Transverse colon (tissue), 3 donors: Measurements from ENCODE around the gene ETV4.

Source experiments
- CTCF ChIP-seq, 5 experiments: fragments of 200-600 bp in 3 of 5; fragments of 450-650 bp in 2 of 5; sonication (generic) in 3 of 5; IDR thresholded peaks; 1 replicate in 2 of 5; 2 replicates in 3 of 5; pipeline ENCODE4 v1.5.1; 2016 to 2017; ENCODE audit warnings: antibody characterized with exemption in 5 of 5, inconsistent platforms in 3 of 5, mild to moderate bottlenecking in 2 of 5, moderate library complexity in 1 of 5
- EP300 ChIP-seq: sonication (generic); formaldehyde crosslinking; IDR thresholded peaks from one replicate; pipeline ENCODE4 v1.6.1; 2017; ENCODE audit warnings: antibody characterized with exemption, low read depth
- POLR2A ChIP-seq: fragments of 450-650 bp; IDR thresholded peaks from one replicate; pipeline ENCODE4 v1.6.1; 2016; ENCODE audit warnings: antibody characterized with exemption, mild to moderate bottlenecking, moderate library complexity

DNA sequence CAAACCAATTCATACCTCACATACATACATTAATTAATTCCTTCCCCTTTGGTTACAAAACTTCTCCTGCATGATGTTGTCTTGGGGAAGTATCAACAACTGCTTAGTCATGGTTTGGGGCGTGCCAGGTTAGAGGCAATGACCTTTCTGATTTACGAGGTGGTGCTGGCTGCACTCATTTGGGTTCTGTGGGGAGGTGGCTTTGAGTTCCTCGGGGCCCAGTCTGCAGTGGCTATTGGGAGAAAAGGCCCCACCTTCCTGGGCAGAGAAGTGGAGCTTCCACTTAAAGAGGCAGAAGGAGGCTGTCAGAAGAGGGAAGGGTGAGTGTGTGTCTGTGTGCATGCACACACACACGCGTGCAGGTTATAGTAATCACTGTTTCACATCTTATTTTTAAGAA, 10.2 kb upstream of the ETV4 start:
- no peak for TF ChIP-seq CTCF (IDR thresholded peaks at IDR 0.05)
- no peak for TF ChIP-seq POLR2A
- no peak for TF ChIP-seq EP300
